ENCODE results near the gene PTN.

PTN gene

GRCh38 chr7:137325927-137326326 lies 17.6 kb downstream of the PTN start:
- FAIRE-seq (no peak), DNase-seq (ENCODE audit: insufficient read length, low spot score) (no peak)

- FAIRE-seq, result no peak
- no peak for DNase-seq (ENCODE audit: insufficient read length, low spot score)
Measured at GRCh38 chr7:137324796-137325696, 18.5 kb downstream of the PTN start.

- no peak for DNase-seq (ENCODE audit: insufficient read length, low spot score)
- FAIRE-seq, result no peak
Measured at GRCh38 chr7:137316648-137317353, 26.7 kb downstream of the PTN start.

GRCh38 chr7:137313201-137313600 lies 30.3 kb downstream of the PTN start:
- FAIRE-seq (no peak), DNase-seq (ENCODE audit: insufficient read length, low spot score) (no peak)

- DNase-seq (ENCODE audit: insufficient read length, low spot score) (no peak), FAIRE-seq (no peak)
Measured at GRCh38 chr7:137306748-137307147, 36.8 kb downstream of the PTN start.

GRCh38 chr7:137305901-137306621 lies 37.5 kb downstream of the PTN start:
- no peak for DNase-seq (ENCODE audit: insufficient read length, low spot score)
- FAIRE-seq, result no peak

- DNase-seq (ENCODE audit: insufficient read length, low spot score) (no peak), FAIRE-seq (no peak)
Measured at GRCh38 chr7:137304624-137305235, 38.8 kb downstream of the PTN start.

GRCh38 chr7:137304165-137304564 lies 39.4 kb downstream of the PTN start:
- FAIRE-seq (no peak), DNase-seq (ENCODE audit: insufficient read length, low spot score) (no peak)

GRCh38 chr7:137302081-137302480 lies 41.5 kb downstream of the PTN start:
- DNase-seq (ENCODE audit: insufficient read length, low spot score) (no peak), FAIRE-seq (no peak)

- DNase-seq (ENCODE audit: insufficient read length, low spot score) (no peak), FAIRE-seq (no peak)
Measured at GRCh38 chr7:137298464-137298794, 45.1 kb downstream of the PTN start.

GRCh38 chr7:137297551-137298463 lies 45.7 kb downstream of the PTN start:
- FAIRE-seq (no peak), DNase-seq (ENCODE audit: insufficient read length, low spot score) (no peak)

- FAIRE-seq, result no peak
- DNase-seq (ENCODE audit: insufficient read length, low spot score), result no peak
Measured at GRCh38 chr7:137296576-137296975, 47.0 kb downstream of the PTN start.

GRCh38 chr7:137295739-137296324 lies 47.7 kb downstream of the PTN start:
- no peak for FAIRE-seq
- no peak for DNase-seq (ENCODE audit: insufficient read length, low spot score)

GRCh38 chr7:137289101-137289500 lies 54.4 kb downstream of the PTN start:
- no peak for DNase-seq (ENCODE audit: insufficient read length, low spot score)
- FAIRE-seq, result no peak

- DNase-seq (ENCODE audit: insufficient read length, low spot score), result no peak
- no peak for FAIRE-seq
Measured at GRCh38 chr7:137287651-137288258, 55.8 kb downstream of the PTN start.

- FAIRE-seq (no peak), DNase-seq (ENCODE audit: insufficient read length, low spot score) (no peak)
Measured at GRCh38 chr7:137283153-137283552, 60.4 kb downstream of the PTN start.

GRCh38 chr7:137282043-137282442 lies 61.5 kb downstream of the PTN start:
- no peak for FAIRE-seq
- no peak for DNase-seq (ENCODE audit: insufficient read length, low spot score)

GRCh38 chr7:137276189-137276588 lies 67.3 kb downstream of the PTN start:
- no peak for FAIRE-seq

GRCh38 chr7:137272249-137272648 lies 71.3 kb downstream of the PTN start:
- no peak for DNase-seq (ENCODE audit: insufficient read length, low spot score)
- no peak for FAIRE-seq

More at GRCh38 chr7:137276189-137276588, 67.3 kb downstream of the PTN start:
- DNase-seq (ENCODE audit: insufficient read length, low spot score), result no peak

Measured in GM19239 (cell line).